Activated CD4-positive, alpha-beta T cell treated with anti-CD3 and anti-CD28 coated beads for 36 hours (primary cell): ENCODE measurements around the gene DNAH7. TPM values are rescaled to one million over a fixed set of nuclear protein-coding genes. Genes with fewer than 3 reads are reported as not detected.

Experiments
- ATAC-seq: fragments of 200-7000 bp; cut with Tn5 transposase; one replicate; pipeline ENCODE4 v1.10.0; 2021; ENCODE audit warnings: mild to moderate bottlenecking, moderate library complexity
- CTCF ChIA-PET: fragments of 350-600 bp; sonication (Branson Sonifier 250); formaldehyde crosslinking; loops from one replicate; lab custom pipeline; 2021; ENCODE audit warnings: antibody characterized with exemption; lab: Charles Lee
- POLR2A ChIA-PET: fragments of 350-600 bp; sonication (Branson Sonifier 250); formaldehyde crosslinking; loops from one replicate; lab custom pipeline; 2021; ENCODE audit warnings: antibody characterized with exemption, inconsistent platforms; lab: Charles Lee
- DNase-seq: peaks from one replicate; pipeline ENCODE4 v3.0.0-alpha.2; 2020
- H3K27ac Mint-ChIP-seq: one replicate; pipeline ENCODE4 v1.8.0; 2021; ENCODE audit warnings: mixed read lengths
- H3K27me3 Mint-ChIP-seq: one replicate; pipeline ENCODE4 v1.8.0; 2021; ENCODE audit warnings: mixed read lengths
- H3K36me3 Mint-ChIP-seq: one replicate; pipeline ENCODE4 v1.8.0; 2021; ENCODE audit warnings: low read depth, mixed read lengths
- H3K4me1 Mint-ChIP-seq: one replicate; pipeline ENCODE4 v1.8.0; 2021; ENCODE audit warnings: mixed read lengths
- H3K4me3 Mint-ChIP-seq: one replicate; pipeline ENCODE4 v1.8.0; 2021; ENCODE audit warnings: mild to moderate bottlenecking, moderate library complexity, mixed read lengths
- H3K9me3 Mint-ChIP-seq: one replicate; pipeline ENCODE4 v1.8.0; 2021; ENCODE audit warnings: low read depth, mixed read lengths
- intact Hi-C, 2 experiments: fragments of 100-400 bp; cut with DNase I in 1 of 2; cut with micrococcal nuclease in 1 of 2; formaldehyde crosslinking; loops; one replicate each; pipeline versions ENCODE4 v1.14.2 to v1.15.1; 2022 to 2024; cut with DNase I, micrococcal nuclease
- total RNA-seq, 2 experiments: library from RNA; stranded (reverse); gene quantifications; one replicate each; pipeline ENCODE4 v1.2.3, GENCODE V29; 2021

The DNAH7 gene
- total RNA-seq, 2 experiments from 2014 or later = not detected

DNA sequence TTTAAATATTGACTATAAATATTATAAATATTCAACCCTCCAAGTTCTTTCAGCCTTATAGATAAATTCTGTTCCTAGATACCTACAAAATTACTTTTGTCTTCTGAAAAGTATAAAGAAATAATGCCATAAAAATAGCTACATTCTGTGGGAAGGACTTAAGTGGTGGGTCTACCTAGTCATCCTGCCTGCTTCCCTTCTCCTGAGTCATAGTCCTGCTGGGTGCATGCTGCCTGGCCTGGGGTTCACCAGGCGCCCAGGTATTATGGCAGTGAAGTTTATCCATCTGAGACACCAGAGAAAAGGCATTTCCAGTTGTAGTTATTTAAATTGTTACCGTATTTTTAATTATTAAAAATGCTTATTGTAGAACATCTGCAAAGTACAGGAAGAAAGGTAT is 244.2 kb downstream of the DNAH7 start:
- H3K4me3 Mint-ChIP-seq = no peak overlapping the region
- CTCF ChIA-PET = no interaction called here
- no peaks in the 10 kb centered on the region for H3K9me3 Mint-ChIP-seq
- no peak overlapping the region for H3K27ac Mint-ChIP-seq
- H3K4me1 Mint-ChIP-seq = no peaks in the 10 kb centered on the region
- no peaks in the 10 kb centered on the region for H3K36me3 Mint-ChIP-seq
- no peaks in the 10 kb centered on the region for H3K27me3 Mint-ChIP-seq
- no peak for DNase-seq
- intact Hi-C loops = no loop called here
- ATAC-seq = no peak
- POLR2A ChIA-PET = no interaction called here

GRCh38 chr2:195823206-195823605 is 245.4 kb downstream of the DNAH7 start:
- Mint-ChIP-seq H3K27me3 (no peaks in the 10 kb centered on the region), H3K4me1 (no peaks in the 10 kb centered on the region), H3K9me3 (no peaks in the 10 kb centered on the region), H3K36me3 (no peaks in the 10 kb centered on the region), H3K27ac (no peak overlapping the region), H3K4me3 (no peak overlapping the region)
- ATAC-seq (no peak), DNase-seq (no peak)
- intact Hi-C loops = no loop called here
- CTCF ChIA-PET = interaction anchor here (0.7 kb wide), 1 partner anchor 20 kb away, joined by 3 read pairs; no protein-coding TSS in a partner anchor
- POLR2A ChIA-PET = no interaction called here

DNA sequence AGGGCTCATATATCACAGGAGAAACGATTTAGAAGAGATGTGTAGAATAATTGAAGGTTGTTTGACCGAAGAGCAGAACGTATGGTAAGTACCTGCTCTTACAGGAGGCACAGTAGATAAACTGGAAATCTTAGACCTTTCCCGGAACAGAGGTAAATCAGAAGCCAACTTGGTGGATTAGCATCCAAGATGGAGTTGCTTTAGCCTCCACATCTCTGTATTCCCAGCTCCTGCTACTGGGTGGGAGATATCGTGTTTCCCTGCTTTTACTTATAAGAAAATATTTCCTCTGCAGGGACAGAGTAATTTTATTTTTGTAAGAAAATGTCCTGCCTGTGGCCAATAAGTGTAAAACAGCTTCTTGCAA is 247.1 kb downstream of the DNAH7 start:
- Mint-ChIP-seq H3K4me3 (no peak overlapping the region), H3K27ac (no peak overlapping the region), H3K27me3 (no peaks in the 10 kb centered on the region), H3K4me1 (no peaks in the 10 kb centered on the region), H3K9me3 (no peaks in the 10 kb centered on the region), H3K36me3 (no peaks in the 10 kb centered on the region)
- ATAC-seq (no peak), DNase-seq (no peak)
- POLR2A ChIA-PET = no interaction called here
- intact Hi-C loops = no loop called here
- CTCF ChIA-PET = interaction anchor here (1.0 kb wide), 1 partner anchor 17 kb away, joined by 3 read pairs; no protein-coding TSS in a partner anchor

GRCh38 chr2:195820867-195821565 is 247.6 kb downstream of the DNAH7 start:
- Mint-ChIP-seq H3K27me3 (no peaks in the 10 kb centered on the region), H3K4me1 (no peaks in the 10 kb centered on the region), H3K4me3 (no peak overlapping the region), H3K9me3 (no peaks in the 10 kb centered on the region), H3K36me3 (no peaks in the 10 kb centered on the region), H3K27ac (peak overlapping the region; percentile 29)
- CTCF ChIA-PET = no interaction called here
- intact Hi-C loops = no loop called here
- DNase-seq (no peak), ATAC-seq (no peak)
- POLR2A ChIA-PET = no interaction called here

DNA sequence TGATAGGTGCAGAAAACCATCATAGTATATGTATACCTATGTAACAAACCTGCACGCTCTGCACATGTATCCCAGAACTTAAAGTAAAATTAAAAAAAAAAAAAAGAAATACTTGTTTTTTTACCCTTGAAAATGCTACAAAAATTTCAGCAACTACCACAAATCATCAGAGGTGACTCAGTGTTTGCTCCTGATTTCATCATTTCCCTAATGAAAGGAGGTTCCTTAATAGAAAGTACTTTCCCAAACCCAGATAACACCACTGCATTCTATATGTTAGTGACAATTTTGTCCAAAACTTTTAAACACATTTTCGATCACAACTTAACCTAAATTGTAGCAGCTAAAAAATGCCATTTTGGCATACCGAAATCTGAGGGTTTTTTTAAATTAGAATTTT is 248.3 kb downstream of the DNAH7 start:
- intact Hi-C loops = no loop called here
- H3K9me3 Mint-ChIP-seq = no peaks in the 10 kb centered on the region
- no peaks in the 10 kb centered on the region for H3K27me3 Mint-ChIP-seq
- ATAC-seq (no peak), DNase-seq (no peak)
- no peak overlapping the region for H3K27ac Mint-ChIP-seq
- CTCF ChIA-PET = interaction anchor here (1.3 kb wide), 1 partner anchor 12 kb away, joined by 6 read pairs; no protein-coding TSS in a partner anchor
- H3K4me1 Mint-ChIP-seq = no peaks in the 10 kb centered on the region
- POLR2A ChIA-PET = no interaction called here
- H3K4me3 Mint-ChIP-seq = no peak overlapping the region
- H3K36me3 Mint-ChIP-seq = no peaks in the 10 kb centered on the region

DNA sequence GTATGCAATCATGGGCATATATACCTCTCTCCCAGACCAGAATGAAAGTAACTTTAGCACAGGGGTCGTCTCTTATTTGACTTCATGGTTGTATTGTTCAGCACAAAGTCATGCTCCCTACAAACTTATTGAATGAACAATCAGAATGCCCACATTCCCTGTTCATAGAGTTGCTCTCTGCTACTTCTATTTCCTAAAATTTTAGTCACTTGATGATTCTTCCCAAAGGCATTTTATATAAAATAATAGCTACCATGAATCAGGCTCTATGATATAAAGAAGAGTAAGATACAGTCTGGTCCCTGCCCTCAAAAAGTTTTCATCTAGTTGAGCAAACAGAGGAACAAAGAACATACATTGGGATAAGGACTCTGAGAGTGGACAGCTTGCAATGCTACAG is 249.4 kb downstream of the DNAH7 start:
- intact Hi-C loops = no loop called here
- ChIA-PET CTCF (interaction anchor here (0.6 to 1.3 kb wide), 3 partner anchors 11 to 940 kb away, joined by 3 to 6 read pairs (median 3); no protein-coding TSS in a partner anchor), POLR2A (no interaction called here)
- H3K27ac Mint-ChIP-seq = no peak overlapping the region
- no peaks in the 10 kb centered on the region for H3K27me3 Mint-ChIP-seq
- H3K4me1 Mint-ChIP-seq = no peaks in the 10 kb centered on the region
- H3K36me3 Mint-ChIP-seq = no peaks in the 10 kb centered on the region
- H3K4me3 Mint-ChIP-seq = no peak overlapping the region
- DNase-seq (no peak), ATAC-seq (no peak)
- H3K9me3 Mint-ChIP-seq = no peaks in the 10 kb centered on the region

GRCh38 chr2:195818526-195818925 is 250.1 kb downstream of the DNAH7 start:
- Mint-ChIP-seq H3K9me3 (no peaks in the 10 kb centered on the region), H3K36me3 (no peaks in the 10 kb centered on the region), H3K4me3 (no peak overlapping the region), H3K27ac (no peak overlapping the region), H3K4me1 (no peaks in the 10 kb centered on the region), H3K27me3 (no peaks in the 10 kb centered on the region)
- DNase-seq (no peak), ATAC-seq (no peak)
- ChIA-PET CTCF (interaction anchor here (0.9 to 1.9 kb wide), 2 partner anchors 16 kb away, joined by 3 to 5 read pairs; no protein-coding TSS in a partner anchor), POLR2A (no interaction called here)
- intact Hi-C loops = no loop called here

- no peaks in the 10 kb centered on the region for H3K27me3 Mint-ChIP-seq
- H3K9me3 Mint-ChIP-seq = no peaks in the 10 kb centered on the region
- intact Hi-C loops = no loop called here
- no peaks in the 10 kb centered on the region for H3K36me3 Mint-ChIP-seq
- ChIA-PET POLR2A (no interaction called here), CTCF (interaction anchor here (0.9 to 1.9 kb wide), 2 partner anchors 16 to 17 kb away, joined by 3 to 5 read pairs; no protein-coding TSS in a partner anchor)
- H3K27ac Mint-ChIP-seq = no peak overlapping the region
- no peak for ATAC-seq
- no peaks in the 10 kb centered on the region for H3K4me1 Mint-ChIP-seq
- no peak for DNase-seq
- H3K4me3 Mint-ChIP-seq = no peak overlapping the region
Observed at GRCh38 chr2:195818106-195818505, 250.5 kb downstream of the DNAH7 start.

DNA sequence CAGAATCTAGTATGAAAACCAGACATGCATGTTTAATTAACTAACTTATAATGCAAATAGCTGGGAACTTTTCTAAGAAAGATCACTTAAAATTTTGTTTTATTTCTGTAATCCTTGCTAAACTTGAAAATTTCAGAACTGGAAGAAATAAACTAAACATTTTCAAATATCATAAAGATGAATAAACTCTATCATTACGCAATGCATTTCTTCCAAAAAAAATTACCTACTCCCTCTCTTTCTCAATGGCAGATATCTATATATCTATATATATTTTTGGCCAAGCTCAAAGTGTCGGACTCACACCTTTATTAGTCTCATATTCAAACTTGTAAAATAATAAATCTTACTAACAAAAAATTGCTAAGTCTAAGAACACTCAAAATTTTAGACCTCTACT is 253.6 kb downstream of the DNAH7 start:
- Mint-ChIP-seq H3K4me3 (no peak overlapping the region), H3K27me3 (no peaks in the 10 kb centered on the region), H3K9me3 (no peaks in the 10 kb centered on the region), H3K36me3 (no peaks in the 10 kb centered on the region), H3K27ac (no peak overlapping the region), H3K4me1 (no peaks in the 10 kb centered on the region)
- intact Hi-C loops = no loop called here
- ChIA-PET POLR2A (no interaction called here), CTCF (no interaction called here)
- no peak for DNase-seq
- no peak for ATAC-seq

- ATAC-seq (no peak), DNase-seq (no peak)
- no peak overlapping the region for H3K4me3 Mint-ChIP-seq
- POLR2A ChIA-PET = no interaction called here
- H3K27ac Mint-ChIP-seq = no peak overlapping the region
- CTCF ChIA-PET = no interaction called here
- intact Hi-C loops = loop anchor here in 1 of 2 experiments (2.0 kb wide), 1 partner anchor 19 kb away; no protein-coding TSS in a partner anchor
- H3K36me3 Mint-ChIP-seq = no peaks in the 10 kb centered on the region
- H3K9me3 Mint-ChIP-seq = no peaks in the 10 kb centered on the region
- H3K27me3 Mint-ChIP-seq = no peaks in the 10 kb centered on the region
- no peaks in the 10 kb centered on the region for H3K4me1 Mint-ChIP-seq
Observed at GRCh38 chr2:195813421-195813820, 255.2 kb downstream of the DNAH7 start.

- ChIA-PET CTCF (interaction anchor here (1.9 kb wide), 1 partner anchor 16 kb away, joined by 5 read pairs; no protein-coding TSS in a partner anchor), POLR2A (no interaction called here)
- H3K9me3 Mint-ChIP-seq = no peaks in the 10 kb centered on the region
- no peaks in the 10 kb centered on the region for H3K4me1 Mint-ChIP-seq
- no peak for ATAC-seq
- no peak for DNase-seq
- intact Hi-C loops = no loop called here
- no peaks in the 10 kb centered on the region for H3K36me3 Mint-ChIP-seq
- no peak overlapping the region for H3K27ac Mint-ChIP-seq
- no peaks in the 10 kb centered on the region for H3K27me3 Mint-ChIP-seq
- H3K4me3 Mint-ChIP-seq = no peak overlapping the region
Observed at GRCh38 chr2:195810340-195811098, 258.1 kb downstream of the DNAH7 start.
